ENCODE data around the gene TBC1D7. TPM values are rescaled to one million over a fixed set of nuclear protein-coding genes. Genes with fewer than 3 reads are reported as not detected.

The TBC1D7 gene
- polyA plus RNA-seq, 1 donor from 2014 or later: 67.9 TPM

DNA sequence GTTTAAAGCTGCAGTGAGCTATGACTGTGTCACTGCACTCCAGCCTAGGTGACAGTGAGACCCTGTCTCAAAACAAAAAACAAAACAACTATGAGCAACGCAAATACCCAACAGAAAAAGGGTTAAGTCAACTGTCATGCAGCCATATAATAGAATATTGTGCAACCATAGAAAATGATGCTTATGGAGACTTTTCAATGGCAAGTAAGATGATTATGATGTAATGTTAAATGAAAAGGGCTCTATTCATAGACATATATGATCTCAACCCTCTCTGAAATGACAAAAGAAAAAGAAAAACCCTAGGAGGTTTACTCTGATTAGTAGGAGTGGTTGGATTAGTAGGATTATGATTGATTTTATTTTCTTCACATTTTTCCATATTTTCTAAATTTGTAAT lies 41.3 kb upstream of the TBC1D7 start:
- no peak overlapping the region for H3K27ac ChIP-seq (ENCODE audit: low read length)
- H3K9me3 ChIP-seq (ENCODE audit: low read length): no peaks in the 10 kb centered on the region
- H3K9ac ChIP-seq (ENCODE audit: low read length): no peak overlapping the region
- no peak overlapping the region for H3K4me2 ChIP-seq (ENCODE audit: low read length)
- no peak for TF ChIP-seq TAF1 (IDR thresholded peaks at IDR 0.05; ENCODE audit: low read depth)
- TF ChIP-seq POLR2AphosphoS5 (IDR thresholded peaks at IDR 0.05): no peak
- no peak for TF ChIP-seq EP300 (conservative IDR thresholded peaks at IDR 0.05; ENCODE audit: poor library complexity, severe bottlenecking)
- TF ChIP-seq MXI1 (conservative IDR thresholded peaks at IDR 0.05; ENCODE audit: poor library complexity, severe bottlenecking): no peak
- no peak for TF ChIP-seq EZH2 (IDR thresholded peaks at IDR 0.05; ENCODE audit: borderline replicate concordance, insufficient read depth, low read length, poor library complexity, severe bottlenecking)
- TF ChIP-seq, protein P1, sequence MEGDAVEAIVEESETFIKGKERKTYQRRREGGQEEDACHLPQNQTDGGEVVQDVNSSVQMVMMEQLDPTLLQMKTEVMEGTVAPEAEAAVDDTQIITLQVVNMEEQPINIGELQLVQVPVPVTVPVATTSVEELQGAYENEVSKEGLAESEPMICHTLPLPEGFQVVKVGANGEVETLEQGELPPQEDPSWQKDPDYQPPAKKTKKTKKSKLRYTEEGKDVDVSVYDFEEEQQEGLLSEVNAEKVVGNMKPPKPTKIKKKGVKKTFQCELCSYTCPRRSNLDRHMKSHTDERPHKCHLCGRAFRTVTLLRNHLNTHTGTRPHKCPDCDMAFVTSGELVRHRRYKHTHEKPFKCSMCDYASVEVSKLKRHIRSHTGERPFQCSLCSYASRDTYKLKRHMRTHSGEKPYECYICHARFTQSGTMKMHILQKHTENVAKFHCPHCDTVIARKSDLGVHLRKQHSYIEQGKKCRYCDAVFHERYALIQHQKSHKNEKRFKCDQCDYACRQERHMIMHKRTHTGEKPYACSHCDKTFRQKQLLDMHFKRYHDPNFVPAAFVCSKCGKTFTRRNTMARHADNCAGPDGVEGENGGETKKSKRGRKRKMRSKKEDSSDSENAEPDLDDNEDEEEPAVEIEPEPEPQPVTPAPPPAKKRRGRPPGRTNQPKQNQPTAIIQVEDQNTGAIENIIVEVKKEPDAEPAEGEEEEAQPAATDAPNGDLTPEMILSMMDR (IDR thresholded peaks at IDR 0.05; ENCODE audit: poor library complexity, severe bottlenecking): no peak
- no peak for TF ChIP-seq SMC3 (conservative IDR thresholded peaks at IDR 0.05; ENCODE audit: poor library complexity)
- TF ChIP-seq RAD21 (conservative IDR thresholded peaks at IDR 0.05): no peak
- TF ChIP-seq, protein P2, sequence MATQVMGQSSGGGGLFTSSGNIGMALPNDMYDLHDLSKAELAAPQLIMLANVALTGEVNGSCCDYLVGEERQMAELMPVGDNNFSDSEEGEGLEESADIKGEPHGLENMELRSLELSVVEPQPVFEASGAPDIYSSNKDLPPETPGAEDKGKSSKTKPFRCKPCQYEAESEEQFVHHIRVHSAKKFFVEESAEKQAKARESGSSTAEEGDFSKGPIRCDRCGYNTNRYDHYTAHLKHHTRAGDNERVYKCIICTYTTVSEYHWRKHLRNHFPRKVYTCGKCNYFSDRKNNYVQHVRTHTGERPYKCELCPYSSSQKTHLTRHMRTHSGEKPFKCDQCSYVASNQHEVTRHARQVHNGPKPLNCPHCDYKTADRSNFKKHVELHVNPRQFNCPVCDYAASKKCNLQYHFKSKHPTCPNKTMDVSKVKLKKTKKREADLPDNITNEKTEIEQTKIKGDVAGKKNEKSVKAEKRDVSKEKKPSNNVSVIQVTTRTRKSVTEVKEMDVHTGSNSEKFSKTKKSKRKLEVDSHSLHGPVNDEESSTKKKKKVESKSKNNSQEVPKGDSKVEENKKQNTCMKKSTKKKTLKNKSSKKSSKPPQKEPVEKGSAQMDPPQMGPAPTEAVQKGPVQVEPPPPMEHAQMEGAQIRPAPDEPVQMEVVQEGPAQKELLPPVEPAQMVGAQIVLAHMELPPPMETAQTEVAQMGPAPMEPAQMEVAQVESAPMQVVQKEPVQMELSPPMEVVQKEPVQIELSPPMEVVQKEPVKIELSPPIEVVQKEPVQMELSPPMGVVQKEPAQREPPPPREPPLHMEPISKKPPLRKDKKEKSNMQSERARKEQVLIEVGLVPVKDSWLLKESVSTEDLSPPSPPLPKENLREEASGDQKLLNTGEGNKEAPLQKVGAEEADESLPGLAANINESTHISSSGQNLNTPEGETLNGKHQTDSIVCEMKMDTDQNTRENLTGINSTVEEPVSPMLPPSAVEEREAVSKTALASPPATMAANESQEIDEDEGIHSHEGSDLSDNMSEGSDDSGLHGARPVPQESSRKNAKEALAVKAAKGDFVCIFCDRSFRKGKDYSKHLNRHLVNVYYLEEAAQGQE (IDR thresholded peaks at IDR 0.05; ENCODE audit: borderline replicate concordance): no peak
- no peaks in the 10 kb centered on the region for H3K27me3 ChIP-seq (ENCODE audit: insufficient read depth, low read depth, low read length)
- H3K79me2 ChIP-seq (replicated peaks; ENCODE audit: insufficient read depth, low read length): no peaks in the 10 kb centered on the region
- H3K36me3 ChIP-seq (ENCODE audit: insufficient read depth, low read length): peaks cover 7% of the 10 kb centered on the region
- H3F3A ChIP-seq (ENCODE audit: insufficient read depth, low read length, poor library complexity, severe bottlenecking): no peaks in the 10 kb centered on the region
- no peak overlapping the region for H2AFZ ChIP-seq (ENCODE audit: low read depth, low read length)
- H4K20me1 ChIP-seq (ENCODE audit: insufficient read depth): no peaks in the 10 kb centered on the region
- no peak overlapping the region for H3K4me3 ChIP-seq (ENCODE audit: low read length)
- H3K9me2 ChIP-seq (ENCODE audit: insufficient read depth, low read length): no peaks in the 10 kb centered on the region

DNA sequence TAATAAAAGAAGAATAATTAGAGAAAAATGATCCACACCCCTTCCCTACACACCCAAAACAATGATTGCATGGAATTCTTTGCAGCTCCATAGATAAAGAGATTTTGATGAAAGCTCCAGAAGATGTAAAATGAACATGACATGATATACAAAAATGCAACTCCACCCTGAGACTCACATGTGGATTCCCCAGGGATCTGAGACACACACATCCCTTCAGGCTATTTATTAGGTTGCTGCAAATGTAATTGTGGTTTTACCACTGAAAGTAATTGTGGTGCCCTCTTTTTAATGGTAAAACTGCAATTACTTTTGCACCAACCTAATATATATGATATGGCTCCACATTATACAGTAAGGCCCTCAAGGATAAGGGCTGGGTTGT lies 40.4 kb upstream of the TBC1D7 start:
- H3K27me3 ChIP-seq (ENCODE audit: insufficient read depth, low read depth, low read length): no peaks in the 10 kb centered on the region
- TF ChIP-seq EP300 (conservative IDR thresholded peaks at IDR 0.05; ENCODE audit: poor library complexity, severe bottlenecking) (no peak), MXI1 (conservative IDR thresholded peaks at IDR 0.05; ENCODE audit: poor library complexity, severe bottlenecking) (no peak), RAD21 (conservative IDR thresholded peaks at IDR 0.05) (no peak), SMC3 (conservative IDR thresholded peaks at IDR 0.05; ENCODE audit: poor library complexity) (no peak), TAF1 (IDR thresholded peaks at IDR 0.05; ENCODE audit: low read depth) (no peak), EZH2 (IDR thresholded peaks at IDR 0.05; ENCODE audit: borderline replicate concordance, insufficient read depth, low read length, poor library complexity, severe bottlenecking) (no peak), POLR2AphosphoS5 (IDR thresholded peaks at IDR 0.05) (no peak)
- TF ChIP-seq, protein P2 (IDR thresholded peaks at IDR 0.05; ENCODE audit: borderline replicate concordance): no peak
- TF ChIP-seq, protein P1 (IDR thresholded peaks at IDR 0.05; ENCODE audit: poor library complexity, severe bottlenecking): no peak
- H4K20me1 ChIP-seq (ENCODE audit: insufficient read depth): no peaks in the 10 kb centered on the region
- H3K9me3 ChIP-seq (ENCODE audit: low read length): no peaks in the 10 kb centered on the region
- H2AFZ ChIP-seq (ENCODE audit: low read depth, low read length): no peak overlapping the region
- no peak overlapping the region for H3K4me2 ChIP-seq (ENCODE audit: low read length)
- no peaks in the 10 kb centered on the region for H3F3A ChIP-seq (ENCODE audit: insufficient read depth, low read length, poor library complexity, severe bottlenecking)
- no peak overlapping the region for H3K9ac ChIP-seq (ENCODE audit: low read length)
- no peak overlapping the region for H3K27ac ChIP-seq (ENCODE audit: low read length)
- no peaks in the 10 kb centered on the region for H3K79me2 ChIP-seq (replicated peaks; ENCODE audit: insufficient read depth, low read length)
- H3K36me3 ChIP-seq (ENCODE audit: insufficient read depth, low read length): peaks cover 7% of the 10 kb centered on the region
- no peaks in the 10 kb centered on the region for H3K9me2 ChIP-seq (ENCODE audit: insufficient read depth, low read length)
- no peak overlapping the region for H3K4me3 ChIP-seq (ENCODE audit: low read length)
